Gastroesophageal sphincter (tissue), 4 donors: ENCODE results near the gene ZDBF2. TPM values are rescaled to one million over a fixed set of nuclear protein-coding genes. Genes with fewer than 3 reads are reported as not detected.
"Not testable (repeated sequence)": the region's sequence is repeated elsewhere in the genome, so short reads cannot be mapped to it uniquely, and the experiment has no call there.

Experiments
- ATAC-seq: fragments of 150-250 bp; one replicate; pipeline ENCODE4 v1.9.1; 2016; ENCODE audit warnings: mild to moderate bottlenecking, moderate library complexity
- H3K27ac ChIP-seq, 4 donors: fragments of 200-600 bp; sonication (generic) in 3 of 4; 1 replicate in 3 of 4; 2 replicates in 1 of 4; pipeline ENCODE4 v1.5.1; 2016 to 2019
- H3K27me3 ChIP-seq: fragments of 200-600 bp; sonication (generic); one replicate; pipeline ENCODE4 v1.5.1; 2019
- H3K36me3 ChIP-seq, 2 donors: fragments of 200-600 bp; sonication (generic); one replicate each; pipeline ENCODE4 v1.5.1; 2019; ENCODE audit warnings: control low read depth in 1 of 2
- H3K4me1 ChIP-seq, 3 donors: fragments of 200-600 bp; sonication (generic); 1 replicate in 2 of 3; 2 replicates in 1 of 3; pipeline ENCODE4 v1.5.1; 2016 to 2019; ENCODE audit warnings: control low read depth in 2 of 3
- H3K4me3 ChIP-seq, 2 donors: fragments of 200-600 bp; sonication (generic); one replicate each; pipeline ENCODE4 v1.5.1; 2019; ENCODE audit warnings: mild to moderate bottlenecking in 1 of 2, moderate library complexity in 1 of 2
- H3K9me3 ChIP-seq, 3 donors: fragments of 200-600 bp; sonication (generic); one replicate each; pipeline ENCODE4 v1.5.1; 2017 to 2019; ENCODE audit warnings: control low read depth in 2 of 3
- CTCF ChIP-seq, 4 experiments: fragments of 200-600 bp in 2 of 4; fragments of 450-650 bp in 2 of 4; sonication (generic) in 1 of 4; IDR thresholded peaks; one replicate each; pipeline ENCODE4 v1.5.1; 2017 to 2019; ENCODE audit warnings: antibody characterized with exemption in 4 of 4, mild to moderate bottlenecking in 2 of 4, moderate library complexity in 2 of 4
- EP300 ChIP-seq: sonication (generic); formaldehyde crosslinking; IDR thresholded peaks from one replicate; pipeline ENCODE4 v1.6.1; 2017; ENCODE audit warnings: antibody characterized with exemption, mild to moderate bottlenecking
- POLR2A ChIP-seq, 2 donors: fragments of 450-650 bp; IDR thresholded peaks; one replicate each; pipeline ENCODE4 v1.6.1; 2017; ENCODE audit warnings: antibody characterized with exemption in 2 of 2, mild to moderate bottlenecking in 2 of 2, moderate library complexity in 1 of 2
- POLR2AphosphoS5 ChIP-seq: sonication (generic); formaldehyde crosslinking; IDR thresholded peaks from one replicate; pipeline ENCODE4 v1.6.1; 2017; ENCODE audit warnings: antibody characterized with exemption
- WGBS, 2 donors: methylation state at CpG; one replicate each; pipeline ENCODE4 v1.1.5; 2018; ENCODE audit warnings: low coverage in 1 of 2; 5-methylcytosine and 5-hydroxymethylcytosine counted together
- small RNA-seq, 4 donors: library from RNA; depleted of rRNA; stranded (forward); fragments of <200 nt; gene quantifications; one replicate each; pipeline ENCODE3, GENCODE V24; 2016
- total RNA-seq, 4 donors: library from RNA; depleted of rRNA; stranded (reverse); fragments of >200 nt; gene quantifications; one replicate each; pipeline ENCODE4 v1.1.0, GENCODE V29; 2016

The ZDBF2 gene
- total RNA-seq, 4 donors from 2014 or later, result 10.9 to 19.9 (median 13.4) TPM

DNA sequence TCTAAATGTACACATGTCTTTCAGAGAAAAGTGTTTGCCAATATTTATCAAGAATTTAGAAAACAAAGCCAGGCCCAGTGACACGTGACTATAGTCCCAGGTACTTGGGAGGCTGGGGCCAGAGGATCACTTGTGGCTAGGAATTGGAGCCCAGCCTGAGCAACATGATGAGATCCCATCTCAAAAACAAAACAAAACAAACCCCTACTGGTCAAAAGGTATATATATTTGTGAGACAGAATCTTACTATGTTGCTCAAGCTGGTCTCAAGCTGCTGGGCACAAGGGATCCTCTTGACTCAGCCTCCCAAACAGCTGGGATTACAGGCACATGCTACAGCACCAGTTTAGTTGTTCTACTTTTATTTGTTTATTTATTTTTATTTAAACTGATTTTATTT, 79.2 kb downstream of the ZDBF2 start:
- H3K9me3 ChIP-seq, result peaks cover 0 to 18% (median 0%) of the 10 kb centered on the region in 3 donors
- no peaks in the 10 kb centered on the region for H3K4me1 ChIP-seq
- H3K4me3 ChIP-seq, result no peak overlapping the region
- no peaks in the 10 kb centered on the region for H3K36me3 ChIP-seq
- H3K27me3 ChIP-seq, result no peaks in the 10 kb centered on the region
- WGBS, 2 donors, result 80% methylated on average over 1 of the region's 1 CpG; no CpG with 5 or more reads in 1 of the 2 donors
- no peak overlapping the region for H3K27ac ChIP-seq
- ATAC-seq, result no peak
- TF ChIP-seq POLR2A (IDR thresholded peaks at IDR 0.05) (no peak), POLR2AphosphoS5 (no peak), CTCF (IDR thresholded peaks at IDR 0.05) (no peak), EP300 (no peak)

- 71 to 79% methylated on average over 4 to 6 of the region's 6 CpGs for WGBS, 2 donors
Observed at GRCh38 chr2:206354129-206354528, 79.7 kb downstream of the ZDBF2 start.

DNA sequence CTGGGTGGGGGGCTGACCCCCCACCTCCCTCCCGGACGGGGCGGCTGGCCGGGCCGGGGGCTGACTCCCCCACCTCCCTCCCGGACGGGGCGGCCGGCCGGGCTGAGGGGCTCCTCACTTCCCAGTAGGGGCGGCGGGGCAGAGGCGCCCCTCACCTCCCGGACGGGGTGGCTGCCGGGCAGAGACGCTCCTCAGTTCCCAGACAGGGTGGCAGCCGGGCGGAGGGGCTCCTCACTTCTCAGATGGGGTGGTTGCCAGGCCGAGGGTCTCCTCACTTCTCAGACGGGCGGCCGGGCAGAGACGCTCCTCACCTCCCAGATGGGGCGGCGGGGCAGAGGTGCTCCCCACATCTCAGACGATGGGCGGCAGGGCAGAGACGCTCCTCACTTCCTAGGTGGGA, 82.4 kb downstream of the ZDBF2 start:
- not testable (repeated sequence) for H3K27ac ChIP-seq, ATAC-seq, H3K4me3 ChIP-seq, H3K27me3 ChIP-seq, H3K4me1 ChIP-seq, H3K36me3 ChIP-seq
- WGBS, 2 donors, result no CpG with 5 or more reads among the region's 29 CpGs
- peaks cover 0 to 13% (median 0%) of the 10 kb centered on the region in 3 donors for H3K9me3 ChIP-seq

More at GRCh38 chr2:206354129-206354528, 79.7 kb downstream of the ZDBF2 start:
- ATAC-seq, result no peak
- TF ChIP-seq POLR2A (IDR thresholded peaks at IDR 0.05), result no peak
- TF ChIP-seq EP300, result no peak
- no peak for TF ChIP-seq CTCF (IDR thresholded peaks at IDR 0.05)
- no peak for TF ChIP-seq POLR2AphosphoS5
- no peaks in the 10 kb centered on the region for H3K36me3 ChIP-seq
- H3K27ac ChIP-seq, result no peak overlapping the region
- no peaks in the 10 kb centered on the region for H3K27me3 ChIP-seq
- H3K9me3 ChIP-seq, result peaks cover 0 to 18% (median 0%) of the 10 kb centered on the region in 3 donors
- H3K4me1 ChIP-seq, result no peaks in the 10 kb centered on the region
- H3K4me3 ChIP-seq, result no peak overlapping the region

DNA sequence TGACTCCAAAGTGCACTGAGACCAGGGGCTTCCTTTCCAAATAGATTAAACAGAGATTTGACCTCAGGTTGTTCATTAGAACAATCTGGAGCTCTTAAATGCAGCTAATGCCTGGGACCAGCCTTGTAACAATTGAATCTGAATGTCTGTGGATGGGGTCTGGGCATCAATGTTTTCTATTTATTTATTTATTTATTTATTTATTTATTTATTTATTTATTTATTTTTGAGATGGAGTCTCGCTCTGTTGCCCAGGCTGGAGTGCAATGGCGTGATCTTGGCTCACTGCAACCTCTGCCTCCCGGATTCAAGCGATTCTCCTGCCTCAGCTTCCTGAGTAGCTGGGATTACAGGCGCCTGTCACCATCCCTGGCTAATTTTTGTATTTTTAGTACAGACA, 86.4 kb downstream of the ZDBF2 start:
- ATAC-seq, H3K27ac ChIP-seq, H3K4me3 ChIP-seq, H3K4me1 ChIP-seq, H3K36me3 ChIP-seq, H3K27me3 ChIP-seq: not testable (repeated sequence)
- H3K9me3 ChIP-seq, result peaks cover 0 to 13% (median 0%) of the 10 kb centered on the region in 3 donors
- 71 to 97% methylated on average over 3 to 4 of the region's 5 CpGs for WGBS, 2 donors

- ATAC-seq, result no peak
Observed at GRCh38 chr2:206361407-206362045, 87.1 kb downstream of the ZDBF2 start.

More at GRCh38 chr2:206361407-206362045, 87.1 kb downstream of the ZDBF2 start:
- Histone ChIP-seq H3K9me3 (peaks cover 0 to 13% (median 0%) of the 10 kb centered on the region in 3 donors), H3K27me3 (no peaks in the 10 kb centered on the region), H3K36me3 (no peaks in the 10 kb centered on the region), H3K4me3 (no peak overlapping the region), H3K27ac (no peak overlapping the region), H3K4me1 (no peaks in the 10 kb centered on the region)
- WGBS, 2 donors, result 94 to 97% methylated on average over 2 of the region's 2 CpGs
- TF ChIP-seq POLR2AphosphoS5 (no peak), CTCF (IDR thresholded peaks at IDR 0.05) (no peak), EP300 (no peak), POLR2A (IDR thresholded peaks at IDR 0.05) (no peak)

Small RNA genes within 50 kb of the gene (small RNA-seq; reads per million reads assigned to genes)
- 0 reads per million in 4 donors for gene HMGN1P6
- 0 reads per million in 4 donors for gene RN7SKP260

Other genes starting within 250 kb of the ZDBF2 start
- gene INO80D, start 188.5 kb upstream of the ZDBF2 start, total RNA-seq, result 10 to 100 TPM; 11.0 to 28.6 (median 21.2) TPM
- gene NDUFS1, start 115.2 kb upstream of the ZDBF2 start, total RNA-seq, result 100 to 1,000 TPM; 101 to 165 (median 123) TPM
- 100 to 1,000 TPM; 162 to 367 (median 312) TPM for gene EEF1B2, start 114.8 kb upstream of the ZDBF2 start, total RNA-seq
- 1 to 10 TPM; 2.4 to 4.0 (median 3.5) TPM for gene ADAM23, start 168.9 kb downstream of the ZDBF2 start, total RNA-seq